H1 (cell line): Measurements from ENCODE around the gene PTPRT.

Experiments
- ATF2 ChIP-seq: IDR thresholded peaks from 2 replicates; pipeline ENCODE4 v1.6.1; 2012; ENCODE audit warnings: low read length, inconsistent platforms
- CHD1 ChIP-seq: IDR thresholded peaks from 2 replicates; pipeline ENCODE4 v1.6.1; 2012; ENCODE audit warnings: low read depth, low read length, improper control_type of control experiment
- CTCF ChIP-seq, 3 experiments: IDR thresholded peaks; 1 replicate in 2 of 3; 2 replicates in 1 of 3; pipeline versions ENCODE4 v1.5.1 to v1.6.1; 2011; ENCODE audit warnings: low read length in 3 of 3, mild to moderate bottlenecking in 3 of 3, inconsistent platforms in 2 of 3, low read depth in 1 of 3, moderate library complexity in 1 of 3; ENCODE audit not compliant: insufficient read depth in 1 of 3; ENCODE audit errors: control extremely low read depth in 1 of 3
- EP300 ChIP-seq, 2 experiments: IDR thresholded peaks; 1 replicate in 1 of 2; 2 replicates in 1 of 2; pipeline ENCODE4 v1.6.1; 2011 to 2012; ENCODE audit warnings: low read depth in 2 of 2, low read length in 2 of 2, mild to moderate bottlenecking in 2 of 2, borderline replicate concordance in 1 of 2, inconsistent platforms in 1 of 2, moderate library complexity in 1 of 2
- EZH2 ChIP-seq: fragments of 200-600 bp; sonication (generic); IDR thresholded peaks from 2 replicates; pipeline ENCODE4 v1.7.1; 2012; ENCODE audit warnings: low read depth, mild to moderate bottlenecking, moderate library complexity, low read length, inconsistent platforms; ENCODE audit not compliant: severe bottlenecking
- GABPA ChIP-seq: IDR thresholded peaks from 2 replicates; pipeline ENCODE4 v1.6.1; 2011; ENCODE audit warnings: mild to moderate bottlenecking, low read length, moderate library complexity, borderline replicate concordance; ENCODE audit not compliant: insufficient read depth
- POLR2A ChIP-seq, 2 experiments: IDR thresholded peaks; 1 replicate in 1 of 2; 2 replicates in 1 of 2; pipeline ENCODE4 v1.6.1; 2011; ENCODE audit warnings: low read depth in 2 of 2, low read length in 2 of 2, mild to moderate bottlenecking in 2 of 2; ENCODE audit errors: control extremely low read depth in 1 of 2
- POLR2AphosphoS5 ChIP-seq: IDR thresholded peaks from 2 replicates; pipeline ENCODE4 v1.6.1; 2011; ENCODE audit warnings: low read depth, low read length
- POU5F1 ChIP-seq: IDR thresholded peaks from 2 replicates; pipeline ENCODE4 v1.6.1; 2011; ENCODE audit warnings: low read depth, mild to moderate bottlenecking, low read length, moderate library complexity
- SIX5 ChIP-seq: IDR thresholded peaks from 2 replicates; pipeline ENCODE4 v1.6.1; 2011; ENCODE audit warnings: mild to moderate bottlenecking, low read depth, low read length
- SP1 ChIP-seq: IDR thresholded peaks from 2 replicates; pipeline ENCODE4 v1.6.1; 2011; ENCODE audit warnings: low read depth, low read length
- SUZ12 ChIP-seq: fragments of 200-600 bp; sonication (generic); IDR thresholded peaks from 2 replicates; pipeline ENCODE4 v1.6.1; 2012; ENCODE audit warnings: mild to moderate bottlenecking, inconsistent platforms, low read length, moderate library complexity, mixed read lengths
- ZNF274 ChIP-seq: IDR thresholded peaks from 2 replicates; pipeline ENCODE4 v1.7.0; 2012; ENCODE audit warnings: low read length, borderline replicate concordance; ENCODE audit errors: extremely low read depth

- TF ChIP-seq POLR2AphosphoS5 (no peak), SUZ12 (no peak), CTCF (IDR thresholded peaks at IDR 0.05; ENCODE audit: control extremely low read depth in 1 of 3, insufficient read depth in 1 of 3, low read depth in 1 of 3, low read length in 3 of 3) (no peak), SIX5 (no peak), POLR2A (IDR thresholded peaks at IDR 0.05; ENCODE audit: control extremely low read depth in 1 of 2, low read depth in 2 of 2, low read length in 2 of 2) (no peak), EP300 (IDR thresholded peaks at IDR 0.05; ENCODE audit: borderline replicate concordance in 1 of 2, low read depth in 2 of 2, low read length in 2 of 2) (no peak), GABPA (no peak), CHD1 (no peak), EZH2 (no peak), ZNF274 (no peak), POU5F1 (no peak), ATF2 (no peak), SP1 (no peak)
Observed at GRCh38 chr20:42085366-42085765, 1104.3 kb downstream of the PTPRT start.
